ENCODE data around the gene ILRUN. TPM values are rescaled to one million over a fixed set of nuclear protein-coding genes. Genes with fewer than 3 reads are reported as not detected.

Gene ILRUN
- total and polyA plus RNA-seq, 9 of the 15 experiments (the other 6 are each of a cell fraction or from before 2014, with no cell fraction given): 24.9 to 78.9 (median 53.4) TPM

- intact Hi-C loops (cut with micrococcal nuclease) (no loop called here), in situ Hi-C loops (cut with MboI) (no loop called here)
- ATAC-seq: no peak
- Histone ChIP-seq H3K9me3 (replicated peaks; ENCODE audit: control insufficient read depth, insufficient read depth, low read depth, low read length) (no peaks in the 10 kb centered on the region), H3K36me3 (ENCODE audit: control insufficient read depth, insufficient read depth, low read length) (no peaks in the 10 kb centered on the region), H3K4me1 (replicated peaks in 1 of 2; ENCODE audit: control insufficient read depth in 2 of 2, insufficient read depth in 2 of 2, low read length in 2 of 2) (peaks cover 19 to 29% of the 10 kb centered on the region in 2 experiments), H3K27ac (ENCODE audit: extremely low read depth, low read depth, low read length) (no peak overlapping the region), H2AFZ (ENCODE audit: low read depth, low read length) (no peak overlapping the region), H4K20me1 (replicated peaks; ENCODE audit: control insufficient read depth, insufficient read depth, low read length) (no peaks in the 10 kb centered on the region), H3K27me3 (ENCODE audit: control insufficient read depth in 2 of 2, insufficient read depth in 2 of 2, low read length in 2 of 2) (no peaks in the 10 kb centered on the region), H3K4me2 (ENCODE audit: insufficient read depth, low read length) (no peak overlapping the region), H3K4me3 (no peak overlapping the region), H3K9ac (ENCODE audit: insufficient read depth in 1 of 2, low read depth in 2 of 2, low read length in 2 of 2) (no peak overlapping the region), H3K9me1 (ENCODE audit: control insufficient read depth, insufficient read depth, low read length) (no peaks in the 10 kb centered on the region), H3K79me2 (ENCODE audit: control insufficient read depth, insufficient read depth, low read length) (no peaks in the 10 kb centered on the region)
- 80% methylated on average over 4 of the region's 4 CpGs for WGBS (ENCODE audit: insufficient coverage, low coverage, missing lambda C conversion rate)
- CTCF ChIA-PET (ENCODE audit: low intra/inter-chr PET ratio): no interaction called here
- TF ChIP-seq CEBPZ (IDR thresholded peaks at IDR 0.05; ENCODE audit: borderline replicate concordance, low read depth, low read length) (no peak), POLR2G (IDR thresholded peaks at IDR 0.05; ENCODE audit: low read depth, low read length) (no peak), HDAC3 (IDR thresholded peaks at IDR 0.05; ENCODE audit: borderline replicate concordance, partially characterized antibody) (no peak), PRPF4 (IDR thresholded peaks at IDR 0.05; ENCODE audit: insufficient read depth, low read depth, low read length, poor library complexity, severe bottlenecking) (no peak), GTF2E2 (tag; IDR thresholded peaks at IDR 0.05) (no peak), ZNF778 (CRISPR knock-in tag; IDR thresholded peaks at IDR 0.05) (no peak), MCM7 (IDR thresholded peaks at IDR 0.05) (no peak), ZNF124 (CRISPR knock-in tag; IDR thresholded peaks at IDR 0.05) (no peak), ZFP36 (IDR thresholded peaks at IDR 0.05; ENCODE audit: low read depth, low read length, partially characterized antibody) (no peak), RFX5 (IDR thresholded peaks at IDR 0.05; ENCODE audit: low read depth, low read length) (no peak)
- DNase-seq (ENCODE audit: extremely low read depth in 1 of 4, low spot score in 3 of 4): no peak
- POLR2A ChIA-PET: interaction anchor here (0.6 to 2.8 kb wide), 3 partner anchors 15 to 214 kb away, joined by 3 to 7 read pairs (median 3); partner anchors contain the start of gene SNRPC
- no peak for FAIRE-seq
- no TSS peak for BruUV-seq (replicated peaks)
Measured at GRCh38 chr6:34742094-34742493, 45.5 kb upstream of the ILRUN start.

All from K562 (cell line).